Measurements from ENCODE around the gene OTUD7B.

The OTUD7B gene

DNA sequence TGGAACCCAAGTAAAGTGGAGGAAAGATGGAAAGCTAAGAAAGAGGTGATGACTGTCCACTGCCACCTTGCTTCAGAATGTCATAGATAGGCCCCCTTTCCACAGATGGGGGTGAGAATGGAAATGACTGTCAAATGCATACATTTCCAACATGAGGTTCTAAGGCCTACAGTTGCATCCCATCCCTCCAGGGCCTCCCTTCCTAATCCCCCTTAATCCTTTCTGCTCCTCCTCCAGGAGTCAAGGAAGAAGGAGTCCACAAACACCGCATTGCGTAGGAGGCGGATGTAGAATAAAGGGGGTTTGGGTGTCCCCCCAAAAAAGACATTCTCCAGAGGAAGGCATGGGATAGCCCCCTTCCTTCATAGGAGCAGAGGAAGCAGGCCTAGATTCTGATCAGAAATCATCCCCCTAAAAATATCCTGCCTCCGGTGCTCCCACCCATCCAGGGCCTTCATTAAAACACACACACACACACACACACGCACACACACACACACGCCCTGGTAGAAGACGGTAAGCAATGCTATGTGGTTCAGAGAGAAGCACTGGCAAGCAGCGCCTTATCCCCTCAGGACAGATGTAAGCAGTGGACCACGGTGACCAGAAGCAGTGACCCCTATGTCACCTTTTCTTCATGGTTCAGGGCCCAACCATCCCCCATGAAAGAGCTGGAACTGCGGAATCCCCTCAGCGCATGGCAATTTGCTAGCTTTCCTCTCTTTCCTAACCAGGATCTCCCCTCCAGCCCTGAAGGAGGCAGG lies 94.9 kb downstream of the OTUD7B start:
- no peak for DNase-seq

DNA sequence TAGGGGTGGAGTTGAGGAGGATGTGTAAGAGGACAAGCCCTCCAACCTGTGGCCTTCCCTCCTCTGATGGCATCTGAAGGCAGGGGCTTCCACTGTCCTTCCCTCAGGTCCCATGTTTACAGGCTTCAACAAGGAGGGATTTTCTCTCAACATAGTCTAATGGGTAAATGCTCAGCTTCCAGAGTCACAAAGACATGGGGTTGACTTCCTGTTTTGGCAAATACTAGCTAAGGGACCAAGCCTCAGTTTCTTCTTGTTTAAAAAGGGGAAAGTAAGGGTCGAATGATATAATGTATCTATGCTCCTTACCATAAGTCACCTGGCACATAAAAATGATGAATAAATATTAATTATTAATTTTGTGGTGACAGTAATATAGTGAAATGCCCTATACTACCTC lies 96.0 kb downstream of the OTUD7B start:
- DNase-seq = no peak

DNA sequence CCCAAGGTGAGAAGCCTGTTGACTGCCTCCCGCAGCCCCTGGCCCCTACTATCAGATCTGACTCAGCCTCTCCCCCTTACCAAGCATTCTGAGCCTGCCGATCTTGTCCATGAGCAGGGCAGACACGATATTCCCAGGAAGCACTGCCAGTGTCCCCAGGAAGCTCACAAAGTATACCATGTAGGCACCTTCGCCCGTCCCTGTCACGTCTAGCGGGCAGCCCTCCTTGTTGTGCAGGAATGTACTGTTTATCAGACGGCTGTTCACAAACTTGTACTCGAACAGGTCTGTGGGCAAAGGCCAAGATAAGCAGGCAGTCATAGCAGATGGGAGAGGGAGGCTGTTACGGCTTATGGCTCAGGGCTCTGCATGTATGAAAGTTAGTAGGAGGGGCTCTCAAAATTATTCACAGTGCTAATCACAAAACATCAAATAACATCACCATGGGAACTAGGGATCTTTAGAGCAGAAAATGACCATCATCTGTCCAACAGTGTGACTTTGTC lies 103.9 kb downstream of the OTUD7B start:
- DNase-seq = no peak

DNA sequence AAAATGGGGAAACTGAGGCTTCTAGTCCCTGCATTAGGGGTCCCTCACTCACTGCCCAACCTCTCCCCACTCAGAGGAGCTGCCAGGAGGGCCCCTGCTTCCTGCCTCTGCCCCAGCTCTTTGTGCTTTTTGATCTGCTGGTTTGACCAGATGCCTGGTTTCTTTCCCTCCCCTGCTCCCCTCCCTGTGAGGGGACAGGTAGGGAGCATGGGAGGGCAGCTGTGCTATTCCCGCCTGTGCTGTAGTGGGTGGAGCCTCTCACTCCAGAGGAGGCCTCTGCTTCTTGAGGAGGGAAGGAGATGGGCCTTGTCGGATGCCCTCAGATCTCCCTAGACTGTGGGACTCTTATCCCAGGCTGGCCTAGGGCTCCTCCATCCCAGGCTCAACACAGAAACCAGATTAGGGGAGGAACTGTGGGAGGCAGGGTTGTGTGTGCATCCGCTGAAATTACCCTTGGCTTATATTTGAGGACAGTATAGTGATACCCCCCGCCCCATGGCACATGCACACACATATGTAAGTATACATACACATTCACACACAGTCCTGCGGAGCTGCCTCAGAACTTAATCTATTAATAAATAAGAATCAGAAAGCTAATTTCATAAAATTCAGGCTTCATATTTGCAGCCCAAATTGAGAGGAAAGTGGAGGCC lies 106.6 kb downstream of the OTUD7B start:
- DNase-seq = no peak

DNA sequence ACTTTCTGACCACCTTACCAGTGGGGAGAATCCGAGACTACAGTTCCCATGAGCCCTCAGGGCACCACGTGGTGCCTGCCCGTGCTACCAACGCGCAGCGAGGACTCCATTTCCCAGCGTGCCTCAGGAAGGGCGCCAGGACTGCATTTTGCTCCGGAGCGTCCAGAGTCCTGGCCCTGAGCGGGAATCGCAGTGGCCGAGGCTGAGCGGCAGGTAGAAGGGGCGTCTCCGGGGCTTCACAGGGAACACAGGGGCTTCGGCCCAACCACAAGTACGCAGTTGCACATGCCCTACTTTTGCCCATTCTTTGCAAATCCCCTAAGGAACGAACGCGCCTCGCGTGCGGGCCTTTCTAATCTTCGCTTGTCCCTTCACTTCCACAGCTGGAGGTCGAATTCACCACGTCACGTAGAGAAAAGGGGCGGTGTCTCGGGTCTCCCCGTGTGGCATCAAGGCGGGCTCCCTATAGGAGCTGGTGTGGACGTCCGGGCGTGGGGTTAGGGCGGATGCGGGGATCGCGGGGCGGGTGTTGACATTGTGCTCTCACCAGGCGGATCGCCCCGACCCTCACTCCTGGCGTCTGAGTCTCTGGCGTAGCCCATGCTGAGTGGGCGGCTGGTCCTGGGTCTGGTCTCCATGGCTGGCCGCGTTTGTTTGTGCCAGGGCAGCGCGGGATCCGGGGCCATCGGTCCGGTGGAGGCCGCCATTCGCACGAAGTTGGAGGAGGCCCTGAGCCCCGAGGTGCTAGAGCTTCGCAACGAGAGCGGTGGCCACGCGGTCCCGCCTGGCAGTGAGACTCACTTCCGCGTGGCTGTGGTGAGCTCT lies 110.9 kb downstream of the OTUD7B start, which contains the start of gene BOLA1:
Gene BOLA1, plus strand, starts transcription at position 109 of the 825 bp plus-strand sequence. Its CDS starts 492 bp downstream, at position 601.
- DNase-seq = peak; percentile 66

DNA sequence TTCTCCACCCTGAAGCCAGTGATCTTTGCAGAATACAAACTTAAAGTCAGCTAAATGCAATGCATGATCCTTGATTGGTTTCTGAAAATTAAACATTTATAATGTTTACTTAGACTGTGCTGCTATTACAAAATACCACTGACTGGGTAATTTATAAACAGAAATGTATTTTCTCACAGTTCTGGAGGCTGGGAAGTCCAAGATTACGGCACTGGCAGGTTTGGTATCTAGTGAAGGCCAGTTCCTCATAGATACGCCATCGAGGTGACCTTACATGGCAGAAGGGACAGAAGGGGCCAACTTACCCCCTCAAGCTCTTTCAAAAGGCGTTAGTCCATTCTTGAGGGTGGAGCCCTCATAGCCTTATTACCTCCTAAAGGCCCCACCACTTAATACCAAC lies 114.0 kb downstream of the OTUD7B start:
- DNase-seq = no peak

DNA sequence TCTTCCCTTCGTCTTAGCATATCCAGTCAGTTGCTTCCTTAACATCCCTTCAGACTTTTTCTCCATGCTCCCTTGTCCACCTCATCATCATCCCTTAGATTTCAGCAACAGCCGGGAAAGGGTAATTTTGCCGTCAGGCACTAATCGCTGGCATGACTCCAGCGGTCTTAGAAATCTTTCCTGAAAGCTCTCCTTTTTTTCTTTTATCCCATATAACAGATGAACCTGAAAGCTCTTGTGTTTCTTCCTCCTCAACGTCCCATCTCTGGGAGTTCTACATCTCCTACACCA lies 121.6 kb downstream of the OTUD7B start:
- no peak for DNase-seq

DNA sequence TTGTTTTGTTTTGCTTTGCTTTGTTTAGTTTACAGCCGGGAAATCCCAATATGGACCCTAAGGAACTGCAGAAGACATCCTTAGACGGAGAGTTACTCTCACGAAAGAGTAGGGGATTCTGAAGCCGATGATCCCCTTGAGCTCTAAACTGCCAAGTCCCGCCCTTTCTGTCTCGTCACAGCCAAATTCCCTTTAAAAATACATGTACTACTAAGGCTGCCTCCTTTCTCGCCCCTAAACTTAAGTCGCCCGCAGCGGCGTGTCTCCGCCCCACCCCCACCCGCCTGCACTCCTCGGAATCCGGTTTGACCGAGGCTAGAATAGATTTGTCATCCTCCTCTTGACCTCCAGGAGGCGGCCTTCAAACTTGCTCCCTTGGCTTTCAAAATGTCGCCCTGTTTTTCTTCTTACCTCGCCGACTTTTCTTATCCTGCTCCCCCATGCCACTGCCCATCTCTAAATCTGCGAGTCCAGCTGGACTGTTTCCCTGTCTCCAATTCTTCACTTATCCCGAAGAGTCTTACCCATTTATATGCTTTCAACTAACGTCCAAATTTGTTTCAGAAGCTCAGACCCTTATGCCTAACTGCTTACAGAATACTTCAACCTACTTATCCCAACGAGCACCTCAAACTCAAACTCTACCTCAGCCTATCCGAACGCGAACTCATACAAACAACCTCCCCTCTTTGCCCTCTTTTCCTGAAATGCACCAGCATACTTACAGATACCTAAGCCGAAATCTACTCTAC lies 122.1 kb downstream of the OTUD7B start:
- DNase-seq = peak; percentile 94
